Measurements from ENCODE around the gene ABHD16A.

- no peak for TF ChIP-seq POLR2A (IDR thresholded peaks at IDR 0.05)
- TF ChIP-seq CTCF (IDR thresholded peaks at IDR 0.05): no peak
These were observed 11.5 kb downstream of the ABHD16A start for GRCh38 chr6:31691564-31692108.
